Measurements from ENCODE around the gene WIPF1.

Gene WIPF1

DNA sequence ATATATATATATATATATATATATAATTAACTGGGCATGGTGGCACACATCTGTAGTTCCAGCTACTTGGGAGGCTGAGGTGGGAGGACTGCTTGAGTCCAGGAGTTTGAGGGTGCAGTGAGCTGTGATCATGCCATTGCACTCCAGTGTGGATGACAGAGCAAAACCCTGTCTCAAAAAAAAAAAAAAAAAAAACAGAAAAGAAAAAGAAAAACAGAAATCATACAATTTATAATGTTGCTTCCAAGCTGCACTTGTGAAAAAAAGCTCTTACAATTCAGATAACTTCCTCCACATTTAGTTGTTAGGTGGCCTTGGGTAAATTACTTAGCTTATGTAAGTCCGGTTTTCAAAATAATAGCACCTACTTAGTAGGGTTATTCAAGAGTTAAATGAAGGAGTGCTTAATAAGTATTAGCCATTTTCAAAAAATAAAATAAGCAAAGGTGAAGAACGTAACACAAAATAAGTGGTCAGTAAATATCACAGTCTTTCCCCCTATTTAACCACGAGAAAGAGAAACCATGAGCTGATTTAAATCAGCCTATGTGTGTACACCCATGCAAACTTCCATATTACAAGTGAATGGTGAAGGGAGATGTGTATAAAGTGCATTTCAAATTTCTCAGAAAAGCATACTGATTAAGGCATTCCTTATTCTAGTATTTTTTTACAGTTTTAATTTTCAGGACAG, 2.3 kb downstream of the WIPF1 start:
- peak; percentile 51 for DNase-seq

GRCh38 chr2:174594456-174594855, 3.1 kb downstream of the WIPF1 start:
- DNase-seq = peak; percentile 49

DNA sequence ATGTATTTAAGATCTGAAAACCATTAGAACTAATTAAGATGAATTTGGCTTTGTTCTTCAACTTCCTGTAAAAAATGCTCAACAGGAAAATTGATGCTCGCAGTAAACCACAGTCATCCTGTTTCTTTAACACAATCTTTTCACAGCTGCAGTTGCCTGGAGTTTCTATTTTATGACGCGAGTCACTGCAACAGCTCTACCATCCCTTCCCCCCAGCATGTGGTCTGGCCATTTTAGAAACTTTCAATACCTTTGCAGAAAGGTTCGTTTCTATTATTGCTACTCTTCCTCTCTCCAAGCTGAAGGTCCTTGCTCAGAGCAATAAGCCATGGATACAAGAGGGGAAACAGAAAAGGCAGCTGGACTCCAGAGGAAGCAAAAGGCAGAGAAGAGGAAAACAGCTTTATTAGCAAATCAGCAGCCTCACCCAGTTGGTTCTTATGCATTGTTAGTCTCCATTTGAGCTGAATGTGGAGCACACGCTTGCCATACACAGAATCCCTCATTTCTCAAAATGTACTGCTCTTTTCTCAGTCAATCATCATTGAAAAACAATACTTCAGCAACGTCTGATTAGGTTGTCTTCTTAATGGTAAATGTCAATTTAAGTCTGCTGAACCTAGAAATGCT, 3.9 kb downstream of the WIPF1 start:
- peak; percentile 89 for DNase-seq

DNA sequence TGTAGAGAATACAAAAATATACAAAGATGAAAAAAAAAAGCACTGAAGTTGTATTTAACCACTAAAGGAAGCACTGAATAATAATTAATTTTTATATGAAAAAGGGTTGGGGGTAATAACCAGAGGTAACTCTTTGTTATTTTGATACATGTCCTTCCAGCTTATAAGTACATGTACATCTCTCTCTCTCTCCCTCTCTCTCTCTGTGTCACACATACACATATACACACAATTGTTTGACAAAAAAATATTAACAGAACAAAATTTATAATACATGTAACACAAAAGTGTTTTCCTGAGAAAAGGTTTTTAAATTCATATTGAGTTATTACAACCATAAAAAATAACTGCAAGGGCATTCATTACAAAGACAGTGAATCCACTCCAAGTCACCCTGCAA, 4.6 kb downstream of the WIPF1 start:
- DNase-seq = no peak

DNA sequence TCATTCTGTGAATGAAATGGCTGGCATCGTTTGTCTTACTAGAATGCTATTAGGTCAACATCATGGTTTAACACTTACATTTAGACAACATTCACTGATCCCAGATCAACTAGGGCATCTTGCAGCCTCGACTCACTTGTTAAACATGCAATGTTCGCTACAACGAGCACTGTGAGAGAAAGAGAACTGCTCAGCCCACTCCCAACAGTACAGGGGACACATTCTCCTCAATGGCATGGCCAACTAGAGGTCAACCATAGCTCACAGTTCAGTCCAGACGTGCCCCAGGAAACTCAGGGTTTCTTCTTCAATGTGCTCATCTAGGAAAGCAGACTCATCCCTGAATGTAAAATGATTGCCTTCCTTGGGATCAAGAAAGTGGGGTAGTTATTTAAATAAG, 5.9 kb downstream of the WIPF1 start:
- DNase-seq = no peak

- DNase-seq = peak; percentile 33
Observed at GRCh38 chr2:174590928-174591648, 6.5 kb downstream of the WIPF1 start.

- DNase-seq = no peak
Observed at GRCh38 chr2:174590346-174590745, 7.3 kb downstream of the WIPF1 start.

DNA sequence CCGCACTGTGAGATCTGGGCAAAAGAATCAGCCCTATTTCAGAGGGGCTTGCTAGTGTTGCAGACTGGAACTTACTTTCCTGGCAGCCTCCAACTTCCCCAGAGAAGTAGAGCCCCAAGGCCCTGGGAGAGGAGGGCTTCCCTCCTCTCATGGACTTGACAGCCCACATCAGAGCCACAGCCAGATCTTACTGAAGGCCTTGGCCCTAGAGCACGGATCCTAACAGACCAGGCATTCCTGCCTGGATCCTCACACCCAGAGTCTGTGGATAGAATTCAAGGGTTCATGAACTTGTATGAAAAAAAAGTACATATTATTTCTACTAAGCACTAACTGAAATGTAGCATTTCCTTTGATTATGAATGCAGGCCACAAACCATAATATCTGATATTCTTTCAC, 8.3 kb downstream of the WIPF1 start:
- DNase-seq = no peak

DNA sequence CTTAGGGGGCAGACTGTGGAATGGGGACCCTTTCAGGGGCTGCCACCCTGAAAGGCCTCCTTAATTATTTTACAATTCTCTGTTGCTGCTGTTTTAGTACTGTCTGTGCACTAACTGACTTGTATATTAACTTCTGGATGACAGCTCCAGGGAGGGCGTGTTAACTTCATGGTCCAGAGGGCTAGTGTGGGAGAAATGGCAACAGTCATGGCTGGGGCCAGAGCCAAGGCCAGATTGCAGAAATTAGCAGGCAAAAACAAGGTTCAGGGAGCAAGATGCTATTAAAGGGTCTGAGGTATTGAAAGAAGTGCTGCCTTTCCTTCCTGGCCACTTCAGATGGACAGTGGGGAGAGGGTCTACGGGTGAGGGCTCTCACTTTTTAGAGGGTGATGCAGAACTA, 9.1 kb downstream of the WIPF1 start:
- DNase-seq = no peak

- no peak for DNase-seq
Observed at GRCh38 chr2:174587579-174587978, 10.0 kb downstream of the WIPF1 start.

GRCh38 chr2:174586418-174587295, 10.9 kb downstream of the WIPF1 start:
- no peak for DNase-seq

DNA sequence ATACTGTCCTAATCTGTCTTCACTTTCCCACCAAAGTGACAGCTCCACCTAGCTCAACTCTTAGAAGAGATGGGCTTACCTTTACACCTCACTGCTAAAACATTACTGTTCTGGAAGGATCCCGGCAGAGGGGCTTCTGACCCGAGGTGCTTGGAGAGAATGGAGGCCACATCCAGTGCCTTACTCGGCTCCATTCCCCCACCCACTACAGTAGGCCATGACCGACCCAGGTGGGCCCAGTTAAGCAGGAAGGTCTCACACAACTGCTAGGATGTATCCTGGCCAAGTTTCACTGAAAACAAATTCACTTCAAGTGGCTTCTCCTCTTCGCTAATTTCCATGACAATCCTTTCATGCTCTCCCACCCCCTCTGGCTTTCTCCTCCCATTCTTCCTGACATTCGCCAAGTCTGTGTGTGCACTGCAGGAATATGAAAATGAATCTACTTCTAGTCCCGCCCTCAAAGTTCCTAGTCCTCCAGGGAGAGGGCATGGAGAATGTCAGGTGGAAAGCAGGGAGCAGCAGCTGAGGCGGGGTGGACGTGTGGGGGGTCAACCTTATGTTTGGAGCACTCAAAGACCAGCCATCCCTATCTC, 11.8 kb downstream of the WIPF1 start:
- DNase-seq = no peak

GRCh38 chr2:174585146-174585545, 12.5 kb downstream of the WIPF1 start:
- no peak for DNase-seq

- DNase-seq = no peak
Observed at GRCh38 chr2:174581491-174581890, 16.1 kb downstream of the WIPF1 start.

DNA sequence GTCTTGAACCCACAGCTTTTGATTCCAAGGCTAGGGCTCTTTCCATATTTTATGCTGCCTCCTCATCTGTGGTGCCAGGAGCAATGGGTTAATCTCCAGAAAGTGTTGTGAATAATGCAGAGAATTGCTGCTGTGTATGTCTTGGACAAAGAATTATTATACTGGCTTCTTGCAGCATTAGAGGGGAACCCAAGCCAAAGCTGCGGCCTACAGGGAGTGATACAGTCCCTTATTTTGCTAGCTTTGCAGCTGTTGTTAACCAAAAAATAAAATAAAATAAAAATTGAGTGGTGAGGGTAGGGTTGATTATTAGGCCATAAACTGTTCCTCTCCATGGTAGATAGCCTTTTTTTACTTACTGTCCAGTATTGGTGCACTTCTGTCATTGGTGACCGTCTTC, 16.7 kb downstream of the WIPF1 start:
- no peak for DNase-seq

DNA sequence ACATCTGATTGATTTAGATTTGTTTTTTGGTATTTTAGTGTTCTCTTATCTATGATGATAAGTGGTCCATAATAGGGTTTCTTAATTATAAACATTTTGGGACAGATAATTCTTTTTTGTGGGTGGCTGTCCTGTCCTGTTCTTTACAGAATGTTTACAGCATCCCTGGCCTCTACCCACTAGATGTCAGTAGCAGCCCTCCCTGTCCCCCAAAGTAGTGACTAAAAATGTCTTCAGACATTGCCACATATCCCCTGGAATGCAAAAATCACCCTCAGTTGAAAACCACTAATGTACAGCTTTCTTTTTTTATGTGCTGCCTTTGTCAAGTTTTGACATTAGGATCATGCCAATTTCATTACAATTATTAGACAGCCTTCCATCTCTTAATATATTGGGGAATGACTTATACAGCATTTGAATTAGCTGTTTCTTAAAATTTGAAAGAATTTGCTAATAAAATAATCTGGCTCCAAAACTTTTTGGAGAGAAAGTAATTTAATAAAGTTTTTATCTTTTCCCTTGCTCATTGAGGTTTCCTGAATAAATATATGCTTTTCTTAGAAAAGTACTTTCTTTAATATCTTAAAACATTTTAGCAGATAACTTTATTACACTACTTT, 19.5 kb downstream of the WIPF1 start:
- DNase-seq = peak; percentile 76

DNA sequence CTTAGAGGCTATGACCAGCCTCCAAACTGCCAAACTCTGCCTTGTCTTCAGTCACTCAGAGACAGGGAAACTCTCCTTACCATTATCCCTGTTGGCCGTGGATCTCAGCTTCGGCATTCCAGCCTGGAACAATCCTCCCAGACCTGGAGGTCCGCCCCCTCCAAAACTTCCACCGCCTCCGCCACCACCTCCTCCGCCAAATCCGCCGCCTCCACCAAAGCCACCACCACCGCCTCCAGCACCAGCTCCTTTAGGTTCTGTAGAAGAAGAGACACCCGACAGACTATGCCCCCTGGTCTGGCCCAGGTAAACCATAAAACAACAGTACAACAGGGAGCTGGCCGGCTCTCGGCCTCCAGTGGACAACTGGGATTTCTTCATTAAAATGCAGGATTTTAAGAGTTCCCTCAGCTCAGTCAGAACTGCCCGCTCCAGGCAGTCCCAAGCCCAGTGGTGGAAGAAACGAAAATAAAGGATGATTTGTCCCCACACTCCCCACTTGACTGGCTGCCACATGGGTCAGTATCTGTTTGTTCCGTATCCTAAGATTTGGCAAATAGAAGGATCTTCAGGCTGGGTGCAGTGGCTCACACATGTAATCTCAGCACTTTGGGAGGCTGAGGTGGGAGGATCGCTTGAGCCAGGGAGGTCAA, 22.4 kb downstream of the WIPF1 start:
- DNase-seq = no peak

- DNase-seq = no peak
Observed at GRCh38 chr2:174574657-174575056, 22.9 kb downstream of the WIPF1 start.

- DNase-seq = no peak
Observed at GRCh38 chr2:174573621-174574081, 24.0 kb downstream of the WIPF1 start.

GRCh38 chr2:174572556-174572955, 25.0 kb downstream of the WIPF1 start:
- DNase-seq = no peak

DNA sequence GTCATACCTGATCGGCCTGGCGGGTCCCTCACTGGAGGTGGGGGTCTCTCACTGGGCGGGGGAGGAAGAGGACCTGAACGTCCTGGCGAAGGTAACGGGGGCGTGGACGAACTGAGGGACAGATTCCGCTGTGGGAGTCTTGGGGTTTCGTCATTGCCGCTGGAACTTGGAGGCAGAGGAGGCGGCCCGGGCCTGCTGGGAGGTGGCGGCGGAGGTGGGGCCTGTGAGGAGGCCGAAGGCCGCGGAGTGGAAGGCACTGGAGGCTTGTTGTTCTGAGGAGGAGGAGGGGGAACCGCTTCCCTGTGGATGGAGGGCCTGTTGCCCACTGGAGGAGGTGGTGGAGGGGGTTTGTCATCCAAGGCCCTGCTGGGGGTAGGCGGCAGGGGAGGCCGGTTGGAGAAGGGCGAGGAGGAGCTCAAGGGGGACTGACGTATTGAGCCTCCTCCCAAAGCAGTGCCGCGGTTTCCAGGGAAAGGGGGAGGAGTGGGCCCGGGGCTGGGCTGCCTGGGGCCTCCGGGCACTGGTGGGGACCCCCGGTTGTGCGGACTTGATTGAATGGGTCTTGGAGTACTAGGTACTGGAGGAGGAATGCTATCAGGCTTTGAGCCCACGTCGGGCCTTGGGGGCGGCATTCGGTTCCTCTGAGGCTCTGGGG, 25.8 kb downstream of the WIPF1 start:
- no peak for DNase-seq

Data from CD4-positive, alpha-beta T cell treated with Interleukin-4 for 4 hours (primary cell).